Neutrophil (primary cell): Measurements from ENCODE around the gene ZNF664.

Source experiments
- H3K27ac ChIP-seq: fragments of 200-600 bp; sonication (generic); 2 replicates; pipeline ENCODE4 v1.5.1; 2016; ENCODE audit warnings: mild to moderate bottlenecking, moderate library complexity
- H3K27me3 ChIP-seq: fragments of 200-600 bp; sonication (generic); 2 replicates; pipeline ENCODE4 v1.6.0; 2016; ENCODE audit warnings: mild to moderate bottlenecking
- H3K36me3 ChIP-seq: fragments of 200-600 bp; sonication (generic); 2 replicates; pipeline ENCODE4 v1.5.1; 2017
- H3K4me1 ChIP-seq, 2 experiments: fragments of 200-600 bp in 1 of 2; sonication (generic) in 1 of 2; 1 replicate in 1 of 2; 2 replicates in 1 of 2; pipeline versions ENCODE4 v1.5.1 to v1.6.1; 2013 to 2016; ENCODE audit warnings: low read depth in 1 of 2, low read length in 1 of 2, mild to moderate bottlenecking in 1 of 2, moderate library complexity in 1 of 2; ENCODE audit not compliant: control insufficient read depth in 1 of 2, insufficient read depth in 1 of 2
- H3K4me3 ChIP-seq, 2 experiments: fragments of 200-600 bp in 1 of 2; sonication (generic) in 1 of 2; 1 replicate in 1 of 2; 2 replicates in 1 of 2; pipeline ENCODE4 v1.5.1; 2013 to 2016; ENCODE audit warnings: low read depth in 1 of 2, low read length in 1 of 2, mild to moderate bottlenecking in 1 of 2, moderate library complexity in 1 of 2
- H3K9me3 ChIP-seq: fragments of 200-600 bp; sonication (generic); 2 replicates; pipeline ENCODE4 v1.5.1; 2016
- CTCF ChIP-seq: fragments of 200-600 bp; sonication (generic); IDR thresholded peaks from 2 replicates; pipeline ENCODE4 v1.5.1; 2016; ENCODE audit warnings: antibody characterized with exemption

Gene ZNF664

GRCh38 chr12:123960029-123960735, 12.8 kb upstream of the ZNF664 start:
- Histone ChIP-seq H3K9me3 (no peaks in the 10 kb centered on the region), H3K27ac (no peak overlapping the region), H3K36me3 (no peaks in the 10 kb centered on the region), H3K4me1 (no peaks in the 10 kb centered on the region), H3K27me3 (no peaks in the 10 kb centered on the region), H3K4me3 (no peak overlapping the region)
- no peak for TF ChIP-seq CTCF

GRCh38 chr12:123960856-123961255, 12.2 kb upstream of the ZNF664 start:
- no peak overlapping the region for H3K4me3 ChIP-seq
- no peak overlapping the region for H3K27ac ChIP-seq
- no peaks in the 10 kb centered on the region for H3K9me3 ChIP-seq
- H3K4me1 ChIP-seq, result no peaks in the 10 kb centered on the region
- no peaks in the 10 kb centered on the region for H3K27me3 ChIP-seq
- H3K36me3 ChIP-seq, result no peaks in the 10 kb centered on the region
- no peak for TF ChIP-seq CTCF

- TF ChIP-seq CTCF, result no peak
Measured at GRCh38 chr12:123961585-123962345, 11.2 kb upstream of the ZNF664 start.

GRCh38 chr12:123962513-123962912, 10.5 kb upstream of the ZNF664 start:
- H3K36me3 ChIP-seq, result no peaks in the 10 kb centered on the region
- no peak overlapping the region for H3K27ac ChIP-seq
- no peak overlapping the region for H3K4me3 ChIP-seq
- no peaks in the 10 kb centered on the region for H3K27me3 ChIP-seq
- no peak for TF ChIP-seq CTCF
- H3K9me3 ChIP-seq, result no peaks in the 10 kb centered on the region
- H3K4me1 ChIP-seq, result no peaks in the 10 kb centered on the region

More at GRCh38 chr12:123961585-123962345, 11.2 kb upstream of the ZNF664 start:
- no peak overlapping the region for H3K27ac ChIP-seq
- no peaks in the 10 kb centered on the region for H3K27me3 ChIP-seq
- H3K9me3 ChIP-seq, result no peaks in the 10 kb centered on the region
- H3K4me3 ChIP-seq, result no peak overlapping the region
- H3K36me3 ChIP-seq, result no peaks in the 10 kb centered on the region
- no peaks in the 10 kb centered on the region for H3K4me1 ChIP-seq

GRCh38 chr12:123963821-123964220, 9.2 kb upstream of the ZNF664 start:
- TF ChIP-seq CTCF, result no peak
- Histone ChIP-seq H3K9me3 (no peaks in the 10 kb centered on the region), H3K27me3 (no peaks in the 10 kb centered on the region), H3K4me3 (no peak overlapping the region), H3K4me1 (no peaks in the 10 kb centered on the region), H3K36me3 (no peaks in the 10 kb centered on the region), H3K27ac (no peak overlapping the region)
